ENCODE measurements around the gene MICU1.
"Not testable (repeated sequence)": the region's sequence is repeated elsewhere in the genome, so short reads cannot be mapped to it uniquely, and the experiment has no call there.

Gene MICU1

DNA sequence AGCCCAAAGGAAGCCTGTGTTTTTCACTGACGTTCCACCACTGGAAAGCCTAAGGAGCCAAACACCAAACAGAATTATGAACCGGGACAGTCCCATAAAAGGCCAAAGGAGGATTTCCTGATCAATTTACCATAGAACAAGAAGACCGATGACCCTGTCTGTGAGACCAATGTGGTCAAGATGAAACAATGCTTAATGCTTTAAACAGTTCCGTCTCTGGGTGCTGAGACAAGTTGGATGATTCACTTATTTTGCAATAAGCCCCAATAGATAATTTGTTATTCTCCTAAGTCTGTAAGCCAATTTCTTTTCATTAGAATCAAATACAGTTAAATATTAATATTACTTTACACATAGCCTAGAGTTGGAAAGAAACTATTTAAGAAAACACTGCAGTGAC is 134.9 kb downstream of the MICU1 start:
- DNase-seq, result no peak

DNA sequence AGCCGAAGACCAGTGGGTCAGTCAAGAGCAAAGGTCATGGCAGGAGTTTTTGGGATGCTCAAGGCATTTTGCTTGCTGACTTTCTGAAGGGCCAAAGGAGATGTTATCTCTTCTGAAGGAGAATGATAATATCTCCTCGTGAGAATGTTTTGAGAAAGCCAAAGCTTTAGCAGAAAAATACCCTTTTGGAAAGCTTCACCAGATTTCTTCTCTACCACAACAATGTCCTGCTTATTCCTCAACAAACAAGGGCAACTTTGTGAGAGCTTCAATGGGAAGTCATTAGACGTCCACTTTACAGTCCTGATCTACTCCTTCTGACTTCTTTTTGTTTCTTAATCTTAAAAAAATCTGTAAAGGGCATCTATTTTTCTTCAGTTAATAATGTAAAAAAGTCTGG is 138.4 kb downstream of the MICU1 start:
- DNase-seq, result no peak

DNA sequence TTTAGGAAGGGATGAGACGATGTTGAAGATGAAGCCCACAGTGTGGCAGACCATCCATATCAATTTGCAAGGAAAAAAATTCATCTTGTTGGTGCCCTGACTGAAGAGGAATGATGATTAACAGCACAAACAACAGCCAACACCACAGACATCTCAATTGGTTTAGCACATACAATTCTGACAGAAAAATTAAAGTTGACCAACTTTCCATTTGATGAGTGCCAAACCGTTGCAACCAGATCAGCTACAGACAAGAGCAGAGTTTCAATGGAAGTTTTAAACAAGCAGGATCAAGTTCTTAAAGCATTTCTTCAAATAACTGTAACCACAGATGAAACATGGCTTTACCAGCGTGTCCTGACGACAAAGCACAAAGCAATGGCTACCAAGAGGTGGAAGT is 138.8 kb downstream of the MICU1 start:
- DNase-seq, result no peak

DNA sequence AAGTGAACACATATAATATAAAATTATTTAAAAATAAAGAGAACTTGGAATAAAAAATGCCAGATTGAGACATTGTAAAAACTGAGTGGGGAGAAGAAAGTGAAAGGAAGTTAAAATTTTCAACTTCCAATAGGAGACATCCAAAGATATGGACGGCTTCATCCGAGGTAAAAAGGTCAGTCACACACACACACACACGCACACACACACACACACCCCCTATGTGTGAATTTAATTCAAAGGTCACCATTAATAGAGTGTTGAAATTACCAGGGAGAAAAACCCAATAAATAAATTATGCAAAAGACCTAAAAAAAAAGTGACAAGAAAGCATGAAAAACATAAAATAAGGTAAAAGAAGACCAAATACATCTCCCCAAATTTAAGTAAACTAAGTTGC is 140.2 kb downstream of the MICU1 start:
- DNase-seq, result no peak

DNA sequence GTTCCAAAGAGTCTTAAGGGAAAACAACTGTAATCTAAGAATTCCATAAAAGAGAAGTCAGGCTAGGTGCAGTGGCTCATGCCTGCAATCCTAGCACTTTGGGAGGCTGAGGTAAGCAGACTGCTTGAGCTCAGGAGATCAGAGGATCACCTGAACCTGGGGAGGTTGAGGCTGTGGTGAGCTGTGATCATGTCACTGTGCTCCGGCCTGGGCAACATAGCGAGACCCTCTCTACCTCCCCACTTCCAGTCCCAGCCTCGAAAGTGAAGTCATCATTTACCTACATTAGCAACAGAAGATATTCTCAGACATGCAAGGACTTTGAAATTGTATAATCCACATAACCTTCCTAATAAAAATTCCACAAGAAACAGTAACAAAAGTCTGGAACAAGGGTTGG is 141.4 kb downstream of the MICU1 start:
- DNase-seq, result no peak

DNA sequence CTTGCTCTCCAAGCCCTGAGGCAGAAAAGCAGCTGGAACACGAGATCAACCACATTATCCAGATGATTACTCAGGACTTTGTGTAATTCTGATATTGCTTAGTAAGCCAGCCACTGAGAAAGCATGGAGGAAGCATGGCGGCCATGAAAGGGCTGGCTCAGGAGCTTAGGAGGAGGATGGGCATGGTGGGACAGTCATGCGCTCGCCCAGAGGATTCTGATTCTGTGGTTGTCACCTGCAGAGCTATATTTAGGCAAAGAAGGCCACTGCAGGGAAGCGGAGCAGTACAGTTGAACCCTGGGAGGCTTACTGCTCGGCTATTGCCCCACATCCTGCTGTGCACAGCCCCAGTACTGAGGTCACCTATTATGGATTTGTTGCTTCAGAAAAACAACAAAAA is 142.4 kb downstream of the MICU1 start:
- no peak for DNase-seq

DNA sequence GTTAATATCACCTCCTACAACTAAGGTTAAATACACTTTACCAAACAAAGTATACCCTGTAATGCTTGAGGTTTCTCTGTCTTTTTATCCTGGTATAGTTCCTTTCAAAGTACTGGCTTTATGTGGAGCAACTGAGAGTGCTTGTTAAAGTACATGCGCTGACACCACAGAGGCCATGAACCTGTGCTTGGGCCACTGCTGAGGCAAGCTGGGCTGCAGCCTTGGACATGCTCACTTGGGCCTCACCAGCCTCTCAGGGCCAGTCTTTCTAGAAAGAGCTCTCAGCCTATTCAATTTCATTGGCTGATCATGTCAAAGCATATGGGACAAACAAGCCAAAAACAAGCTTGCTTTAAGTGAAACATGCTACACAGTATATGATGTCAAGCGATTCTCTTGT is 145.0 kb downstream of the MICU1 start:
- no peak for DNase-seq

DNA sequence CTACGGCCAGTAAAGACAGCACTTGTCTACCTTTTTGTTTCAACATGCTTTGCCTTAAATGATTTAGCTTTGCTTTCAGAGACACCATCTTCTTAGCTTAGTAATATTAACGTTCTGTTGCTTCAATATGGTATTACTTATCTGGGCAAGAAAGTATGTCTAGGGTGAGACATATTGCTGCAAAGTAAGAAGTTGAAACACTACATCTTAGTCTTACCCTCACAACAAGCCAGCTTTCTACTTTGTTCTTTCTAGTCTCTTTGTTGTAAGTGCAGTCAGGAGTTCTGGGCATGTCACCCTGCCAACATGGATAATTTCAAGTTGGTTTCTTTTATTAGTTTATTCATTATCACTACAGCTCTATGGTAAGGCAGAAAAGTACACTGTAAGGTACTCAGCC is 148.4 kb downstream of the MICU1 start:
- no peak for DNase-seq

DNA sequence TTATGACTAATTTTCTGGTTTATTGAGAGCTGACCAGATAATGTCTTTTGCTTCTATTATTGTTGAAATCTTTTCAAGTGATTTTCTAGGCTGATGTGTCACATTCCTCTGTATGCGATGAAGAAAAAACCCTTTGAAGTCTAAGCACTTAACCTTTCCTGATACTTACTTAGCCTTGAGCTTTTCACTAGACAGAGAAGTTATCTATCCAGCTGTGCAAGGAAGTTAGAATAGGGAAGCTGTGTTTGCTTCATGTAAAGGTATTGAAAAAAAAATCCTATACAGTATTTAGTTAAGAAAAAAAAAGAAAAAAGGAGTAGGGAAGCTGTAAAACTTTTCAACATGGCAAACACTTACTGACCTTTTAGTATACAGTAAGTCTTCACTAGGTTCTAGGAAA is 153.6 kb downstream of the MICU1 start:
- no peak for DNase-seq

DNA sequence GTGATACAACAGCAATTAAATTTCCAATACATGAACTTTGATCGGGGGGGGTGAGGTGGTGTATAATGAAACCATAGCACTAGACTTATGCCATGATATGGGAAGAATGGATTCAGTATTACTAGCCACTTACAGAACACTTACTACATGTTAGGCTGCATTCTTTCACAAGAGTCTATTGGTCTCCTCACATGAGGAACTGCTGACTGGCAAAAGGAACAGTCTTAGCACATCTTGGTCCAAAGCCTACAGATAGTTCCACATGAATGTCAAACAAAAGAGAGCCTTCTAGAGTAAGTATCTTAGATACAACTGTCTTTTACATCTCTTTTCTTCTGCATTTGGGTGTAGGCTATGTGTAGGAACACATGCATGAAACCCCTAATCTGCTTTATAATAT is 155.2 kb downstream of the MICU1 start:
- no peak for DNase-seq

DNA sequence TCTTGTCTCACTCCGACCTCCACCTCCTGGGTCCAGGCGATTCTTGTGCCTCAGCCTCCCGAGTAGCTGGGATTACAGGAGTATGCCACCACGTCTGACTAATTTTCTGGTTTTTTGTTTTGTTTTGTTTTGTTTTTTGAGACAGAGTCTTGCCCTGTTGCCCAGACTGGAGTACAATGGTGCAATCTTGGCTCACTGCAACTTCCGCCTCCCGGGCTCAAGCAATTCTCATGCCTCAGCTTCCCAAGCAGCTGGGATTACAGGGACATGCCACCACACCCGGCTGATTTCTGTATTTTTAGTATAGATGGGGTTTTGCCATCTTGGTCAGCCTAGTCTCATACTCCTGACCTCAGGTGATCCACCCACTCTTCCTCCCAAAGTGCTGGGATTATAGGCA is 158.8 kb downstream of the MICU1 start:
- not testable (repeated sequence) for DNase-seq

DNA sequence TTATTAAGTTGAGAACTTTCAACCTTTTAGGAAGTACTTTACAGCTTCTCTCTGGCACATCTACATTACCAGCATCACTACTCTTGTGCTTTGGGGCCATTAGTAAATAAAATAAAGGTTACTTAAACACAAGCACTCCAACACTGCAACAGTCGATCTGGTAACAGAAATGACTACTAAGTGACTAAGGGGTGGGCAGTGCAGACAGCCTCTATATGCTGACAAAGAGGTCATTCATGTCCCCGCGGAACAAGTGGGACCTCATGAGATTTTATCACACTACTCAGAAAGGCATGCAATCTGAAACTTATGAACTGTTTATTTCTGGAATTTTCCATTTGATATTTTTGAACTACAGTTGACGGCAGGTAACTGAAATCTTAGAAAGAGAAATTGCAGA is 159.9 kb downstream of the MICU1 start:
- no peak for DNase-seq

DNA sequence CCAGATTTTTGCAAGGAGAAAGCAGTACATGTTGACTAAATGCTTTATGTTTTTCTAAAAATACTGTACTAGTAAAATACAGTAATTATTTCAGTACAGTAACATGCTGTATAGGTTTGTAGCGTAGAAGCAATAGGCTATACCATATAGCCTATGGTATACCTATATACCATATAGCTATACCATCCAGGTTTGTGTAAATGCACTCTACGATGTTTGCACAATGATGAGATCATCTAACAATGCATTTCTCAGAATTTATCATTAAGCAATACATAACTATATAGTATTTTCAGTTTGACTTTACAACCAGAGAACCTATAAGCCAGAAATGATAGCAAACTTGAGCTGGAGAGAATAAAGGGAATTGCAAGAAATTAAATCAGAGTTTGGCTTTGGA is 161.4 kb downstream of the MICU1 start:
- DNase-seq, result no peak

DNA sequence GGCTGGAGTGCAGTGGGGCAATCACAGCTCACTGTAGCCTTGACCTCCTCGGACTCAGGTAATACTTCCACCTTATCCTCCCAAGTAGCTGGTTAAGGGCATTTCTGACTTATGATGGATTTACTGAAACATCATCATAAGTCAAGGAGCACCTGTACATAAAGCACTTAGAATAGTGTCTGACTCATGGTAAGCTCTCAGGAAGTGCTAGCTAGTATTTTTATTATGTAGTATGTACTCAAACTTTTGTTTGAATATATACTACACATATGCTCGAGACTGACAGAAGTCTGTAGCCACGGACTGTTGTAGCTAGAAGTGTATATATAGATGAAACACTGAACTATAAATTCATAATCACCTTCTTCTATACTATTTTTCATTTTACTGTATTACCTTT is 163.6 kb downstream of the MICU1 start:
- DNase-seq, result no peak

DNA sequence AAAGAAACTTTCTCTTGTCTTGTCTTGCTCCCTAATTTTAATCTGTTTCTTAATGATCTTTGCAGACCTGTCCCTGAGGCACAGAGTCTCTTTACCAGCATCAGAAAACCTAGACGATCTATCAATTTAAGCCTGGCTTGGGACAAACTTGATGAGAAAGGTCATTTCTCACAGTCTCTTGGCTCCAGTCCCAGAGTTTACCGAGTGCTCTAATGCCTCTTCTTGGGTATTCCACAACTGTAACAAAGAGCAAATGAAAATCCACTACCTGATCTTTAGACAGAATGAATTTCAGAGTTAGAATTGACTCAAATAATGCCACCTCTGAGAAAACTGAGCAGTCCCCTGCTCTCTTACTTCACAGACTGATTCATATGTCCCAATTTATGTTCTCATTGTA is 164.8 kb downstream of the MICU1 start:
- DNase-seq, result no peak

DNA sequence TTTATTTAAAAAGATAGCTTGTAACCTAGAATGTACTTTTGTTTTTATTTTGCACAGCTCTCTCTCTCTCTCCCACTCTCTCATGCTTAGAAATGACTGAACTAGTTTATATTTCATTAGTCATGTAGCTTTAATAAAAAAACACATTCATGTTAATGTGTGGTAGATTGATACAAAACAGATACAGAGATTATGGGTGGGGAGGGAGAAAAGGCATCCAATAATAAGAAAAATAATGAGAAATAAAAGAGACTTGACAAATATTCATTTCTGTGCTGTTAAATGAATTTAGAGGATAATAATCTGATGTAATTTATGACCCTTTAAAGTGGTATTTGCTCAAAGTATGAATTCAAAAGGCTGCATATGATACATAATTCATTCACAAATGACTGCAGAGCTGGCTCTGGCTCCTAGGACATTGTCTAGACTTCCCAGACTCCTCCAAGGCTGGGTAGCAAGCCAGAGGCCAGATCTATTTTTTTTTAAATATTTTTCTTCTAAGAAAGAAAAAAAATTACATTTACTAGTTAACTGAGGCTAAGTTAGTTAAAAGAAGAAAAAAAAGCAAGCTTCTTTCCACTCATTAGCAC is 165.5 kb downstream of the MICU1 start:
- no peak for DNase-seq

DNA sequence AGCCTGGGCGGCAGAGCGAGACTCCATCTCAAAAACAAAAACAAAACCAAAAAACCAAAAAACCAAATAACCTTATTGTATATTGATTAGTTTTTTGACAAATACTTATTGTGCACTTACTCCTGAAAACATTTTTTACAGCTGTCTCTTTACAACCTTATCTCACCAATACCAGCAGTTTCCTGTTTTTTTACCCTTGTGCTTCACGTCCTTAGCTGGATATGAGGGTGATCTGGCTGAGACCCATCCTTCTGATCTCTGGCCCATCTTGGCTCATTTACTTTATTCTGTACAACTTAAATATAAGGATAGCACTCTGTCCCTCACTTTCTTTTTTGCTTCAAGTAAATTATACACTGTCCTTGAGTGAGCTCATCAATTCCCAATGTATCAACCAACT is 166.6 kb downstream of the MICU1 start:
- no peak for DNase-seq

DNA sequence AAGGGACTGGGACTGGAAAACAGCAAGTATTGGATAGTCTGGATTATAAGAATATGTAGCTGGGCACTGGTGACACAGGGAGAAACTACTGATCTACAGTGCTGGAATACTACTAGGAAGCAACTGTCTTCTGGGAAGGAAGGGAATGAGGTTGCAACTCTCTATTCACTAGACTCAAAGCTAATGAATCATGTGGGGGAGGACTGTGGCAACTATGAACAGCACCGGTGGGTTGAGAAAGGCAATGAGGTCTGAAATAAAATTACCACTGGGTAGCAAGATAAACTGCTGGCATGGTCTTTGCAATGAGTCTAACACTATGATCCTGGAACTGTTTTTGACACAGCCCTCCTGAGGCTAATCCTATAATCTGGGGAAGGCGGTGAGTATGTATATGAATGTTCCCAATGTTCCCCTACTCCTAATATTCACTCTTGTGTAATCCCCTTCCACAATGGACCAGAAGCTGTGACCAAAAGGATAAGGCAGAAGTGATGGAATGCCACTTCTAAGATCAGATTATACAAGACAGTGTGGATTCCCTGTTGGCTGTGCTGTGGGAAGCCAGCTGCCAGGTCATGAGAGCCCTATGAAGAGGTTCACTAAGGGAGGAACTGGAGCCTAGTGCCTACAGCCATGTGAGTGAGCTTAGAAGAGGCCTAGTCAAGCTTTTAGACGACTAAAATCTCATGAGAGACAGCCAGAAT is 169.8 kb downstream of the MICU1 start:
- no peak for DNase-seq

DNA sequence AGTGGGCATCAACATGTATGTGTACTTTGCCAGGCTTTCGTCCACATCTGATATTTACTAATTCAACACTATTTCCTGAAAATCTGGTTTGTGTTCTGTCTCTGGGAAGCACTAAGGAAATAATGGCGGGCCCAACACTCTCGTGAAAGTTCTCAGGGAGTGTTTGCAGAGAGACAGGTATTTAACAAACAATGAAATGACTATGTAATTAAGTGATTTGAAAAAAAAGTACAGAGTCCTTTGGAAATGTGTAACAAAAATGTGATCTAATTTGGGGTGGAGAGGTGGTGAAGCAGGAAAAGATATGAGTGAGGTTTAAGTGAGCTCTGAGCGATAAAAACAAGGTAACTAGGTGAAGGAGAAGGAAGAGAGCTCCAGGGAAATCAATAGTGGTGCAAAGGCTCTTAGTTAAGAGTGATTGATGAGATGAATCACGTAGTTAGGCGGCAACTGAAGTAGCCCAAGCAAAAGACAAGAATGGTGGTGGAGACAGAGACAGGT is 175.9 kb downstream of the MICU1 start:
- DNase-seq, result no peak

DNA sequence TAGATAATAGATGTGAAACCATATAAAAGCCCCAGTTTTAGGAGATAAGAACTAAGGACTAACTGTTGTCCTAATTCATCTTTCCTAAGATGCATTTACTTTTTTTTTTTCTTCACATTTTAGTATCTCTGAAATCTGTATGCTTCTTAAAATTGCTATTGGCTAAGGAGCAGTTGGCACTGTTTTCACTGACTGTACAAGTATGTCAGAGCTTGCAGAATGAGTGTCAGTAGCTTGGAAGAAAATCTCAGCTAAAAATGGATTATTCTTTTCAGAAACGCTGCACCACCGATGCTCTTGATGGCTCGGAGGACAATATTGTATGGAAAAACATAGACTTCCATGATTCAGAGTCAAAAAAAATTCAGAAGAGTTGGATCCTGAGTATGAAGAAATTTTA is 180.0 kb downstream of the MICU1 start:
- DNase-seq, result no peak

DNA sequence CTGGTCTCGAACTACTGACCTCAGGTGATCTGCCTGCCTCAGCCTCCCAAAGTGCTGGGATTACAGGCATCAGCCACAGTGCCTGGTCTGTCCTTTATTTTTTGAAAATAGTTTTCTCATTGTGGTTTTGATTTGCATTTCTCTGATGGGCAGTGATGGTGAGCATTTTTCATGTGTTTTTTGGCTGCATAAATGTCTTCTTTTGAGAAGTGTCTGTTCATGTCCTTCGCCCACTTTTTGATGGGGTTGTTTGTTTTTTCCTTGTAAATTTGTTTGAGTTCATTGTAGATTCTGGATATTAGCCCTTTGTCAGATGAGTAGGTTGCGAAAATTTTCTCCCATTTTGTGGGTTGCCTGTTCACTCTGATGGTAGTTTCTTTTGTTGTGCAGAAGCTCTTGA is 182.9 kb downstream of the MICU1 start:
- DNase-seq, result not testable (repeated sequence)

DNA sequence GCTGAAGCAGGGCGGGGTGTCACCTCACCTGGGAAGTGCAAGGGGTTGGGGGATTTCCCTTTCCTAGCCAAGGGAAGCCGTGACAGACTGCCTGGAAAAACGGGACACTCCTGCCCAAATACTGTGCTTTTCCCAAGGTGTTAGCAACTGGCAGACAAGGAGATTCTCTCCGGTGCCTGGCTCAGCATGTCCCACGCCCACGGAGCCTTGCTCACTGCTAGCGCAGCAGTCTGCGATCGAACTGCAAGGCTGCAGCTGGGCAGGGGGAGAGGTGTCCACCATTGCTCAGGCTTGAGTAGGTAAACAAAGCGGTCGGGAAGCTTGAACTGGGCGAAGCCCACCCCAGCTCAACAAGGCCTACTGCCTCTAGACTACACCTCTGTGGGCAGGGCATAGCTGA is 190.3 kb downstream of the MICU1 start:
- DNase-seq, result no peak

DNA sequence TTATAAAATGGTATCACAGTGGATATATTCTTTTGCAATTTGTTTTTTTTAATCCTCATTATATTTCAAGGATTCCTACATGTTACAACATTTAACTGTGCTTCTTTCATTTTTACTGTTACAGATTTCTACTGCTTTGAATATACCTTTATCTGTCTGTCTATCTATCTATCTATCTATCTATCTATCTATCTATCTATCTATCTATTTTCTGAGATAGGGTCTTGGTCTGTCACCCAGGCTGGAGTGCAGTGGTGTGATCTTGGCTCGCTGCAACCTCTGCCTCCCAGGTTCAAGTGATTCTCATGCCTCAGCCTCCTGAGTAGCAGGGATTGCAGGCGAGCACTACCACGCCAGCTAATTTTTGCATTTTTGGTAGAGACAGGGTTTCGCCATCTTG is 194.9 kb downstream of the MICU1 start:
- not testable (repeated sequence) for DNase-seq

DNA sequence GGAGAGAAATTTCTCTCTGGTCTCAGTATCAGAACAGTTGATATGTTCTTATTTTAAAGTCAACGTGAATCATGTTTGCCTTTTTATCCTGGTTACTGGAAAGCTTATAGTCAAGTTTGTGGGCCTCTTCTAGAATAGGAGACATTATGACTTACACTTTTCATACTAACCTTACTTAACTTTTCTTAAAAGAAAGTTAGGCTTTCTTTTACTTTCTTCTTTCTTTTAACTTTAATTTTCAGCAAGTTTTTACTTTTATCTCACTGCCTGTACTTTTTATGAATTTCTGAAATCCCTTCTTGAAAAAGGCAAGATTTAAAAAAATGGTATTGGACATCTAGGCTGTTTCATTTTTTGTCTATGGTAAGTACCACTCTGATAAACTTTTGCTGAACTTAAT is 195.9 kb downstream of the MICU1 start:
- no peak for DNase-seq

DNA sequence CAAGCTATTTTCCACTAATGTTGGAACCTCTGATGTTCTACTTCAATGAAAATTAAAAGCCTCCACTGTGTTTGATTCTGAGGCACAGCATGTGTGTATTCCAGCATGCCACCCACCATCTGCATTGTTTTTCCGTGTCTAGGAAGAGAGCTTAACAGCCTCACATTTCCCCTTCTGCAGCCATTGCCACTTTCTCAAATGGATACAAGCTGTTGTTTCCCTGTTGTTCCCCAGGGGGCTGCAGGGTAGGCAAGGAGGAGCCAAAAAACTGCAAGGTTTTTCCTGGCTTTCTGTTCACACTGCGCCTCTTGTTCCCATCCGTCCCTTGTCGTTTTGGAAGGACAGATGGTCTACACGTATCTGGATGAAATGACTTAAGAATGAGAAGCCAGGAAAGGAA is 198.9 kb downstream of the MICU1 start:
- DNase-seq, result no peak
